K562 (cell line): ENCODE data around the gene COL1A2. TPM values are rescaled to one million over a fixed set of nuclear protein-coding genes. Genes with fewer than 3 reads are reported as not detected.

Source experiments
- ATAC-seq: fragments of 200-7000 bp; cut with Tn5 transposase; 3 replicates; pipeline ENCODE4 v1.9.1; 2020; ENCODE audit warnings: moderate library complexity
- BruUV-seq: library from RNA; stranded (reverse); fragments of 400-500 nt; replicated peaks from 2 replicates; lab custom pipeline; 2021; lab: Mats Ljungman, UMichigan
- CTCF ChIA-PET: fragments of 300-600 bp; formaldehyde crosslinking; extraction: SDS; loops from one replicate; lab custom pipeline; 2021; ENCODE audit warnings: low intra/inter-chr PET ratio; lab: Yijun Ruan, JAX
- POLR2A ChIA-PET: fragments of 300-600, 350-650 bp; sonication (Branson Sonifier 250); formaldehyde crosslinking; extraction: SDS; loops from one replicate; lab custom pipeline; 2021; ENCODE audit warnings: antibody characterized with exemption, inconsistent platforms; lab: Yijun Ruan, JAX
- DNase-seq, 4 experiments: peaks; one replicate each; pipeline versions ENCODE4 v3.0.0 to v3.0.0-alpha.2; 2011 to 2018; ENCODE audit warnings: low spot score in 3 of 4, mixed read lengths in 3 of 4; ENCODE audit errors: extremely low read depth in 1 of 4
- FAIRE-seq: peaks from 2 replicates; lab custom pipeline; 2011; peaks lifted over from hg19 to GRCh38; lab: Jason Lieb, UNC
- H2AFZ ChIP-seq: 2 replicates; pipeline ENCODE4 v1.6.0; 2011; ENCODE audit warnings: low read depth, low read length, control low read depth, inconsistent platforms
- H3K27ac ChIP-seq: fragments of 200-600 bp; 3 replicates; pipeline ENCODE4 v1.8.0; 2011; ENCODE audit warnings: low read depth, mild to moderate bottlenecking, control low read depth, inconsistent platforms, low read length, moderate library complexity, mixed read lengths; ENCODE audit errors: extremely low read depth
- H3K27me3 ChIP-seq, 2 experiments: fragments of 300-600 bp in 1 of 2; 2 replicates in 1 of 2; 3 replicates in 1 of 2; pipeline versions ENCODE4 v1.6.0 to v1.8.0; 2011; ENCODE audit warnings: inconsistent platforms in 2 of 2, low read length in 2 of 2, mild to moderate bottlenecking in 1 of 2, mixed read lengths in 1 of 2, moderate library complexity in 1 of 2; ENCODE audit not compliant: control insufficient read depth in 2 of 2, insufficient read depth in 2 of 2
- H3K36me3 ChIP-seq: fragments of 300-600 bp; 3 replicates; pipeline ENCODE4 v1.8.0; 2011; ENCODE audit warnings: mild to moderate bottlenecking, low read length, inconsistent platforms; ENCODE audit not compliant: control insufficient read depth, insufficient read depth
- H3K4me1 ChIP-seq, 2 experiments: fragments of 200-600 bp in 1 of 2; replicated peaks in 1 of 2; 2 replicates in 1 of 2; 3 replicates in 1 of 2; pipeline versions ENCODE4 v1.5.1 to v1.8.0; 2011; ENCODE audit warnings: inconsistent platforms in 2 of 2, low read length in 2 of 2, mild to moderate bottlenecking in 1 of 2, mixed read lengths in 1 of 2, moderate library complexity in 1 of 2; ENCODE audit not compliant: control insufficient read depth in 2 of 2, insufficient read depth in 2 of 2
- H3K4me2 ChIP-seq: 2 replicates; pipeline ENCODE4 v1.6.1; 2011; ENCODE audit warnings: low read length, control low read depth, inconsistent platforms, mixed read lengths; ENCODE audit not compliant: insufficient read depth
- H3K4me3 ChIP-seq: fragments of 200-600 bp; sonication (generic), shearing (Covaris generic); 2 replicates; pipeline ENCODE4 v1.5.1; 2016; ENCODE audit warnings: control low read depth, inconsistent platforms
- H3K79me2 ChIP-seq: fragments of 200-600 bp; 3 replicates; pipeline ENCODE4 v1.8.0; 2011; ENCODE audit warnings: low read length, inconsistent platforms; ENCODE audit not compliant: control insufficient read depth, insufficient read depth
- H3K9ac ChIP-seq, 2 experiments: 2 replicates each; pipeline versions ENCODE4 v1.6.0 to v1.6.1; 2011; ENCODE audit warnings: low read depth in 2 of 2, low read length in 2 of 2, control low read depth in 1 of 2, inconsistent platforms in 1 of 2, mild to moderate bottlenecking in 1 of 2, mixed read lengths in 1 of 2; ENCODE audit not compliant: insufficient read depth in 1 of 2
- H3K9me1 ChIP-seq: one replicate; pipeline ENCODE4 v1.6.0; 2011; ENCODE audit warnings: inconsistent platforms, mild to moderate bottlenecking, low read length, moderate library complexity; ENCODE audit not compliant: control insufficient read depth, insufficient read depth
- H3K9me3 ChIP-seq: replicated peaks from 2 replicates; pipeline ENCODE4 v1.5.1; 2011; ENCODE audit warnings: low read depth, low read length, inconsistent platforms; ENCODE audit not compliant: control insufficient read depth, insufficient read depth
- H4K20me1 ChIP-seq: replicated peaks from 2 replicates; pipeline ENCODE4 v1.6.1; 2011; ENCODE audit warnings: low read length, inconsistent platforms, mixed read lengths; ENCODE audit not compliant: control insufficient read depth, insufficient read depth
- EP300 ChIP-seq: IDR thresholded peaks from 2 replicates; pipeline ENCODE4 v1.6.1; 2012; ENCODE audit warnings: low read length, improper control_type of control experiment
- ETV1 ChIP-seq: fragments of 450-650 bp; conservative IDR thresholded peaks from 2 replicates; pipeline ENCODE4 v1.6.1; 2016; ENCODE audit warnings: missing genetic modification characterization, control low read depth, low read depth, missing compliant biosample characterization
- GMEB1 ChIP-seq: fragments of 250-450 bp; sonication (Bioruptor Pico); IDR thresholded peaks from 2 replicates; pipeline ENCODE4 v1.4.0; 2020; ENCODE audit warnings: mild to moderate bottlenecking
- ILK ChIP-seq: fragments of 450-650 bp; IDR thresholded peaks from 2 replicates; pipeline ENCODE4 v1.6.1; 2016; ENCODE audit warnings: missing genetic modification characterization, low read depth, mild to moderate bottlenecking, missing compliant biosample characterization, moderate library complexity, borderline replicate concordance
- PHB2 ChIP-seq: fragments of 450-650 bp; IDR thresholded peaks from 2 replicates; pipeline ENCODE4 v1.6.1; 2017; ENCODE audit warnings: low read depth
- PRPF4 ChIP-seq: fragments of 200-400 bp; formaldehyde crosslinking; IDR thresholded peaks from one replicate; pipeline ENCODE4 v1.6.1; 2017; ENCODE audit warnings: low read length, low read depth, mild to moderate bottlenecking; ENCODE audit not compliant: insufficient read depth, poor library complexity, severe bottlenecking
- RAD21 ChIP-seq, 2 experiments: fragments of 250-450 bp in 1 of 2; fragments of 450-650 bp in 1 of 2; sonication (Bioruptor Pico) in 1 of 2; formaldehyde crosslinking in 1 of 2; IDR thresholded peaks in 1 of 2; conservative IDR thresholded peaks in 1 of 2; 2 replicates each; pipeline versions ENCODE4 v1.4.0 to v1.8.0; 2020 to 2022; ENCODE audit warnings: mild to moderate bottlenecking in 2 of 2, moderate library complexity in 1 of 2
- SMAD3 ChIP-seq: fragments of 450-650 bp; formaldehyde crosslinking; conservative IDR thresholded peaks from 2 replicates; pipeline ENCODE4 v1.4.0; 2020; ENCODE audit warnings: mild to moderate bottlenecking
- SPI1 ChIP-seq: IDR thresholded peaks from 2 replicates; pipeline ENCODE4 v1.6.1; 2011; ENCODE audit warnings: low read depth, low read length, control low read depth, borderline replicate concordance
- SREBF2 ChIP-seq: sonication (generic); formaldehyde crosslinking; IDR thresholded peaks from 2 replicates; pipeline ENCODE4 v1.4.0; 2020; ENCODE audit warnings: mild to moderate bottlenecking, missing genetic modification reagents
- ZNF134 ChIP-seq: fragments of 250-450 bp; sonication (Bioruptor Pico); conservative IDR thresholded peaks from 2 replicates; pipeline ENCODE4 v1.4.0; 2020
- ZNF232 ChIP-seq: sonication (generic); formaldehyde crosslinking; IDR thresholded peaks from 2 replicates; pipeline ENCODE4 v1.8.0; 2022; ENCODE audit warnings: mild to moderate bottlenecking, missing genetic modification reagents
- ZNF274 ChIP-seq: IDR thresholded peaks from 2 replicates; pipeline ENCODE4 v1.6.1; 2011; ENCODE audit warnings: low read depth, mild to moderate bottlenecking, low read length, moderate library complexity, borderline replicate concordance
- in situ Hi-C: fragments of 300-500 bp; cut with MboI; formaldehyde crosslinking; loops from 4 replicates; pipeline ENCODE4 v1.15.0; 2018; ENCODE audit warnings: inconsistent platforms, mixed read lengths
- intact Hi-C: fragments of 100-400 bp; cut with micrococcal nuclease; formaldehyde crosslinking; loops from 2 replicates; pipeline ENCODE4 v1.14.2; 2022
- polyA plus RNA-seq, 8 experiments: library from polyadenylated mRNA; depleted of rRNA in 4 of 8; stranded (reverse) in 5 of 8; unstranded in 3 of 8; fragments of >200 nt; fragmentation: Nextera tagmentation in 2 of 8; fragmentation: Illumina TruSeq in 1 of 8; extraction: Ambion mirVana in 2 of 8; extraction: Trizol in 1 of 8; gene quantifications; 2 replicates each; pipeline versions ENCODE4 v1.2.1 to v1.2.3, GENCODE V29; 2011 to 2014; ENCODE audit warnings: inconsistent platforms in 1 of 8, missing spikeins in 1 of 8
- total RNA-seq, 7 experiments: library from RNA; depleted of rRNA in 6 of 7; stranded (reverse); fragments of >200 nt in 6 of 7; fragmentation: Illumina TruSeq in 2 of 7; extraction: Trizol in 2 of 7; gene quantifications; 2 replicates each; pipeline versions ENCODE4 v1.2.1 to v1.2.3, GENCODE V29; 2011 to 2021; ENCODE audit warnings: low replicate concordance in 1 of 7
- TF ChIP-seq, protein P1 (sequence below): fragments of 250-450 bp; sonication (Bioruptor Pico); IDR thresholded peaks from 2 replicates; pipeline ENCODE4 v1.4.0; 2020; ENCODE audit warnings: borderline replicate concordance
- TF ChIP-seq, protein P2 (sequence below): sonication (generic); formaldehyde crosslinking; IDR thresholded peaks from 2 replicates; pipeline ENCODE4 v1.8.0; 2023; ENCODE audit warnings: mild to moderate bottlenecking, missing genetic modification reagents

Gene COL1A2
- total and polyA plus RNA-seq, 9 of the 15 experiments (the other 6 are each of a cell fraction or from before 2014, with no cell fraction given), result 0.94 to 11.6 (median 1.7) TPM

GRCh38 chr7:94345907-94346306 lies 48.8 kb upstream of the COL1A2 start:
- in situ Hi-C loops, result no loop called here
- TF ChIP-seq PHB2, result no peak
- TF ChIP-seq ZNF274, result no peak
- TF ChIP-seq ZNF232, result no peak
- no peak for TF ChIP-seq SMAD3 (CRISPR knock-in tag)
- no peak for TF ChIP-seq ILK (tag)
- no peak for TF ChIP-seq RAD21 (CRISPR knock-in tag; conservative IDR thresholded peaks at IDR 0.05 in 1 of 2, IDR thresholded peaks at IDR 0.05 in 1 of 2)
- no peak for TF ChIP-seq ZNF134 (CRISPR knock-in tag)
- TF ChIP-seq PRPF4, result no peak
- TF ChIP-seq, protein P1, sequence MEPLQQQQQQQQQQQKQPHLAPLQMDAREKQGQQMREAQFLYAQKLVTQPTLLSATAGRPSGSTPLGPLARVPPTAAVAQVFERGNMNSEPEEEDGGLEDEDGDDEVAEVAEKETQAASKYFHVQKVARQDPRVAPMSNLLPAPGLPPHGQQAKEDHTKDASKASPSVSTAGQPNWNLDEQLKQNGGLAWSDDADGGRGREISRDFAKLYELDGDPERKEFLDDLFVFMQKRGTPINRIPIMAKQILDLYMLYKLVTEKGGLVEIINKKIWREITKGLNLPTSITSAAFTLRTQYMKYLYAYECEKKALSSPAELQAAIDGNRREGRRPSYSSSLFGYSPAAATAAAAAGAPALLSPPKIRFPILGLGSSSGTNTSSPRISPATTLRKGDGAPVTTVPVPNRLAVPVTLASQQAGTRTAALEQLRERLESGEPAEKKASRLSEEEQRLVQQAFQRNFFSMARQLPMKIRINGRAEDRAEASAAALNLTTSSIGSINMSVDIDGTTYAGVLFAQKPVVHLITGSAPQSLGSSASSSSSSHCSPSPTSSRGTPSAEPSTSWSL (CRISPR knock-in tag), result no peak
- TF ChIP-seq, protein P2, sequence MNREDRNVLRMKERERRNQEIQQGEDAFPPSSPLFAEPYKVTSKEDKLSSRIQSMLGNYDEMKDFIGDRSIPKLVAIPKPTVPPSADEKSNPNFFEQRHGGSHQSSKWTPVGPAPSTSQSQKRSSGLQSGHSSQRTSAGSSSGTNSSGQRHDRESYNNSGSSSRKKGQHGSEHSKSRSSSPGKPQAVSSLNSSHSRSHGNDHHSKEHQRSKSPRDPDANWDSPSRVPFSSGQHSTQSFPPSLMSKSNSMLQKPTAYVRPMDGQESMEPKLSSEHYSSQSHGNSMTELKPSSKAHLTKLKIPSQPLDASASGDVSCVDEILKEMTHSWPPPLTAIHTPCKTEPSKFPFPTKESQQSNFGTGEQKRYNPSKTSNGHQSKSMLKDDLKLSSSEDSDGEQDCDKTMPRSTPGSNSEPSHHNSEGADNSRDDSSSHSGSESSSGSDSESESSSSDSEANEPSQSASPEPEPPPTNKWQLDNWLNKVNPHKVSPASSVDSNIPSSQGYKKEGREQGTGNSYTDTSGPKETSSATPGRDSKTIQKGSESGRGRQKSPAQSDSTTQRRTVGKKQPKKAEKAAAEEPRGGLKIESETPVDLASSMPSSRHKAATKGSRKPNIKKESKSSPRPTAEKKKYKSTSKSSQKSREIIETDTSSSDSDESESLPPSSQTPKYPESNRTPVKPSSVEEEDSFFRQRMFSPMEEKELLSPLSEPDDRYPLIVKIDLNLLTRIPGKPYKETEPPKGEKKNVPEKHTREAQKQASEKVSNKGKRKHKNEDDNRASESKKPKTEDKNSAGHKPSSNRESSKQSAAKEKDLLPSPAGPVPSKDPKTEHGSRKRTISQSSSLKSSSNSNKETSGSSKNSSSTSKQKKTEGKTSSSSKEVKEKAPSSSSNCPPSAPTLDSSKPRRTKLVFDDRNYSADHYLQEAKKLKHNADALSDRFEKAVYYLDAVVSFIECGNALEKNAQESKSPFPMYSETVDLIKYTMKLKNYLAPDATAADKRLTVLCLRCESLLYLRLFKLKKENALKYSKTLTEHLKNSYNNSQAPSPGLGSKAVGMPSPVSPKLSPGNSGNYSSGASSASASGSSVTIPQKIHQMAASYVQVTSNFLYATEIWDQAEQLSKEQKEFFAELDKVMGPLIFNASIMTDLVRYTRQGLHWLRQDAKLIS, result no peak
- TF ChIP-seq EP300, result no peak
- no peak for TF ChIP-seq SPI1
- no peak for TF ChIP-seq SREBF2 (CRISPR knock-in tag)
- TF ChIP-seq GMEB1 (CRISPR knock-in tag), result no peak
- no peak for TF ChIP-seq ETV1 (tag)

More at GRCh38 chr7:94345907-94346306, 48.8 kb upstream of the COL1A2 start:
- no TSS peak for BruUV-seq
- Histone ChIP-seq H3K4me3 (no peak overlapping the region), H3K79me2 (no peaks in the 10 kb centered on the region), H4K20me1 (no peaks in the 10 kb centered on the region), H3K36me3 (no peaks in the 10 kb centered on the region), H3K27ac (no peak overlapping the region), H3K4me1 (no peaks in the 10 kb centered on the region), H2AFZ (no peak overlapping the region), H3K9ac (no peak overlapping the region), H3K4me2 (no peak overlapping the region), H3K9me1 (no peaks in the 10 kb centered on the region), H3K9me3 (no peaks in the 10 kb centered on the region), H3K27me3 (no peaks in the 10 kb centered on the region; a peak in 1 of 5 replicates)
- DNase-seq (no peak), ATAC-seq (no peak), FAIRE-seq (no peak)
- POLR2A ChIA-PET, result no interaction called here
- CTCF ChIA-PET, result no interaction called here
- intact Hi-C loops, result no loop called here
